HUES6 (cell line): Measurements from ENCODE around the gene KRTAP4-11.
"Not testable (repeated sequence)": the region's sequence is repeated elsewhere in the genome, so short reads cannot be mapped to it uniquely, and the experiment has no call there.

Experiments
- H3K27ac ChIP-seq: 2 replicates; pipeline ENCODE4 v1.7.0; 2013; ENCODE audit warnings: low read depth, mild to moderate bottlenecking, low read length, inconsistent platforms
- H3K27me3 ChIP-seq: 2 replicates; pipeline ENCODE4 v1.6.1; 2013; ENCODE audit warnings: low read length; ENCODE audit not compliant: control insufficient read depth, insufficient read depth
- H3K36me3 ChIP-seq: 2 replicates; pipeline ENCODE4 v1.6.1; 2013; ENCODE audit warnings: low read length; ENCODE audit not compliant: control insufficient read depth, insufficient read depth
- H3K4me1 ChIP-seq: 2 replicates; pipeline ENCODE4 v1.6.1; 2013; ENCODE audit warnings: low read length; ENCODE audit not compliant: control insufficient read depth, insufficient read depth
- H3K4me3 ChIP-seq: 2 replicates; pipeline ENCODE4 v1.5.1; 2013; ENCODE audit warnings: low read depth, low read length
- H3K9ac ChIP-seq: one replicate; pipeline ENCODE4 v1.6.1; 2013; ENCODE audit warnings: mild to moderate bottlenecking, low read length
- H3K9me3 ChIP-seq: 2 replicates; pipeline ENCODE4 v1.6.1; 2013; ENCODE audit warnings: low read depth, low read length; ENCODE audit not compliant: control insufficient read depth, insufficient read depth

KRTAP4-11 gene

GRCh38 chr17:41117846-41118386 lies at the start of gene KRTAP4-11:
KRTAP4-11 (minus strand) TSS chr17:41118373; CDS start chr17:41118315, 58 bp downstream.
- peaks cover 12% of the 10 kb centered on the region for H3K9me3 ChIP-seq
- H3K27ac ChIP-seq, H3K9ac ChIP-seq, H3K4me1 ChIP-seq, H3K4me3 ChIP-seq, H3K36me3 ChIP-seq, H3K27me3 ChIP-seq: not testable (repeated sequence)

- no peaks in the 10 kb centered on the region for H3K27me3 ChIP-seq
- no peaks in the 10 kb centered on the region for H3K36me3 ChIP-seq
- no peaks in the 10 kb centered on the region; the same call in 1 of the 2 replicates for H3K4me1 ChIP-seq
- no peaks in the 10 kb centered on the region for H3K9me3 ChIP-seq
- H3K27ac ChIP-seq: no peak overlapping the region
- no peak overlapping the region for H3K4me3 ChIP-seq
- H3K9ac ChIP-seq: no peak overlapping the region
These were observed 49.4 kb upstream of the KRTAP4-11 start for GRCh38 chr17:41167561-41167960.

DNA sequence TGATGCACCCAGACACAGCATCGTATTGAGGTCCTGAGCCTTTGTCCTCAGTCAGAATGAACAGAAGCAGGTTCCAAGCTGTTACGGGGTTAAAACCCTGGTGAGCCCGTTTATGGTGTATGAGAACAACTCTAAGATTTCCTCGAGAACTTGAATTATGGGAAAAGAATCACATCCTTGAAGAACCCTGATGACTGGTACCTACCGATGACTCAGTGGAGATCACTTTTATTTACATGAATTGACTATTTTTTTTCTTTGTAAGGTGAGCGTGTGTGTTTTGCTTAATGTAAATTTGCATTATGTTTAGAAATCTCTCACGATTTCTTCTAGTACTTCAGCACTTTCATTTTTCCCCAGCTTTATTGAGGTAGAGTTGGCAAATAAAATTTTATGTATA lies 45.7 kb upstream of the KRTAP4-11 start:
- Histone ChIP-seq H3K36me3 (no peaks in the 10 kb centered on the region), H3K27me3 (no peaks in the 10 kb centered on the region; the same call in 1 of the 2 replicates), H3K9me3 (no peaks in the 10 kb centered on the region), H3K4me3 (no peak overlapping the region), H3K4me1 (no peaks in the 10 kb centered on the region; the same call in 1 of the 2 replicates), H3K9ac (no peak overlapping the region), H3K27ac (no peak overlapping the region)

- H3K9ac ChIP-seq: no peak within 1 kb of the TSS
- no peaks in the 10 kb centered on the region for H3K4me1 ChIP-seq
- no peak within 1 kb of the TSS for H3K27ac ChIP-seq
- no peak within 1 kb of the TSS for H3K4me3 ChIP-seq
- no peaks in the 10 kb centered on the region for H3K9me3 ChIP-seq
- no peaks in the 10 kb centered on the region for H3K36me3 ChIP-seq
- no peaks in the 10 kb centered on the region; the same call in 1 of the 2 replicates for H3K27me3 ChIP-seq
These were observed 42.5 kb upstream of the KRTAP4-11 start, which contains the start of gene KRTAP4-4 for GRCh38 chr17:41160648-41161047. KRTAP4-4 (minus strand) TSS chr17:41160748; CDS start chr17:41160691, 57 bp downstream.

- not testable (repeated sequence) for H3K27ac ChIP-seq, H3K9ac ChIP-seq, H3K4me1 ChIP-seq, H3K9me3 ChIP-seq, H3K36me3 ChIP-seq, H3K4me3 ChIP-seq, H3K27me3 ChIP-seq
These were observed 42.0 kb upstream of the KRTAP4-11 start for GRCh38 chr17:41160190-41160589.

GRCh38 chr17:41153856-41154255 lies 35.7 kb upstream of the KRTAP4-11 start:
- Histone ChIP-seq H3K27ac (no peak overlapping the region), H3K9me3 (no peaks in the 10 kb centered on the region), H3K27me3 (no peaks in the 10 kb centered on the region), H3K36me3 (no peaks in the 10 kb centered on the region), H3K9ac (no peak overlapping the region), H3K4me1 (no peaks in the 10 kb centered on the region), H3K4me3 (no peak overlapping the region)

DNA sequence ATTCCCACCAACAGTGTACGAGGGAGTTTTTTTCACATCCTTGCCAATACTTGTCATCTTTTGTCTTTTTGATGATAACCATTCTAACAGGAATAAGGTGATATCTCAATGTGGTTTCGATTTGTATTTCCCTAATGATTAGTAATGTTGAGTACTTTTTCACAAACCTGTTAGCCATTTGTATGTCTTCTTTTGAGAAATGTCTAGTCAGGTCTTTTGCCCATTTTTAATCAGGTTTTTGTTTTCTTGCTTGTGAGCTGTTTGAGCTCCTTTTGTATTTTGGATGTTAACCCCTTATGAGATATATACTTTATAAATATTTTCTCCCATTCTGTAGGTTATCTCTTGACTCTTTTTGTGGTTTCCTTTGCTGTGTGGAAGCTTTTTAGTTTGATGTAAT lies 33.4 kb upstream of the KRTAP4-11 start:
- Histone ChIP-seq H3K36me3 (no peaks in the 10 kb centered on the region), H3K27ac (no peak overlapping the region), H3K9me3 (no peaks in the 10 kb centered on the region), H3K27me3 (no peaks in the 10 kb centered on the region; the same call in 1 of the 2 replicates), H3K4me1 (no peaks in the 10 kb centered on the region), H3K4me3 (no peak overlapping the region), H3K9ac (no peak overlapping the region)

DNA sequence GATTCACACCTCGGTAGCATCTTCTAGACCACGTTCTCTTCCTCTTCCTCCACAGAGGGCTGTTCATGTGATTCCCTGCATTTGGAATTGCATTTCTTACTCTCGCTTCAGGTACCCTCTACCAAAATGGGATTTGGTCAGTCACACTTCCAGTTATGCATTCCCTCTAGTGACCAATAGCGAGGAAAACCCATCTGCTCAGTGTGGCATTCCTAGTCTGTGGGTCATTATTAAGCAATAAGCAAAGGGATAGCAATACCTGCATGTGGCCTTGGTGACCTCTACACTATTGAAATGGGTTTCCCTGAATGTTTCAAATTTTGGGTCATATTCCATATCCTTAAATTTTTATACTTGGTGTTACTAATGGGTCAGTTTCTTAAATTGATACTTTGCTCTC lies 31.9 kb upstream of the KRTAP4-11 start:
- Histone ChIP-seq H3K4me3 (no peak overlapping the region), H3K36me3 (no peaks in the 10 kb centered on the region), H3K27ac (no peak overlapping the region), H3K9me3 (no peaks in the 10 kb centered on the region), H3K27me3 (no peaks in the 10 kb centered on the region; the same call in 1 of the 2 replicates), H3K9ac (no peak overlapping the region), H3K4me1 (no peaks in the 10 kb centered on the region)

- no peaks in the 10 kb centered on the region for H3K36me3 ChIP-seq
- H3K9me3 ChIP-seq: no peaks in the 10 kb centered on the region
- no peak within 1 kb of the TSS for H3K27ac ChIP-seq
- H3K27me3 ChIP-seq: no peaks in the 10 kb centered on the region; the same call in 1 of the 2 replicates
- no peak within 1 kb of the TSS for H3K9ac ChIP-seq
- H3K4me1 ChIP-seq: no peaks in the 10 kb centered on the region
- H3K4me3 ChIP-seq: no peak within 1 kb of the TSS
These were observed 31.4 kb upstream of the KRTAP4-11 start, which contains the start of gene KRTAP4-5 for GRCh38 chr17:41149652-41149985. KRTAP4-5 (minus strand) TSS chr17:41149825; CDS start chr17:41149767, 58 bp downstream.

DNA sequence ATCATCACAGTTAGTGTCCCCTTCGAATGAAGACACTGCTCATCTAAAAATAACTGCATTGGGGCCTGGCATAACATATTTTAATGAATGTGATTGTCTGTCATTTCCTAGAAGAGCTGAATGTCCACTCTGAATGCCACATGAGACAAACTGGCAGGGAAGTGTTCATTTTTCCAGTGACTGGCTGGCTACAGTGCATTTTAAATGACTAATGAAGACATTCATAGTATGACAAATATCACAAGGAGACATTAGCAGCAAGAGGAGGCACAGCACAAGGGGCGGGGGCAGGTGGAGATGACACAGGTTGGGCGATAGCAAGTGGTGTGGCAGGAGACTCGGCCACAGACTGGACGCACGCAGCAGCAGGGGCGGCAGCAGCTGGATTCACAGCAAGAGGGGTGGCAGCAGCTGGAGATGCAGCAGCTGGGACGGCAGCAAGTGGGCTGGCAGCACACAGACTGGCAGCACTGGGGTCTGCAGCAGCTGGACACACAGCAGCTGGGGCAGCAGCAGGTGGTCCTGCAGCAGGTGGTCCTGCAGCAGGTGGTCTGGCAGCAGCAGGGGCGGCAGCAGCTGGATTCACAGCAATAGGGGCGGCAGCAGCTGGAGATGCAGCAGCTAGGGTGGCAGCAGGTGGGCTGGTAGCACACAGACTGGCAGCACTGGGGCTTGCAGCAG lies 30.9 kb upstream of the KRTAP4-11 start:
- not testable (repeated sequence) for H3K4me1 ChIP-seq, H3K9me3 ChIP-seq, H3K27ac ChIP-seq, H3K27me3 ChIP-seq, H3K4me3 ChIP-seq, H3K36me3 ChIP-seq, H3K9ac ChIP-seq

GRCh38 chr17:41147531-41148204 lies 29.5 kb upstream of the KRTAP4-11 start:
- no peaks in the 10 kb centered on the region; the same call in 1 of the 2 replicates for H3K27me3 ChIP-seq
- H3K4me1 ChIP-seq: no peaks in the 10 kb centered on the region
- no peak overlapping the region for H3K4me3 ChIP-seq
- peaks cover 6% of the 10 kb centered on the region for H3K9me3 ChIP-seq
- H3K27ac ChIP-seq: no peak overlapping the region
- H3K9ac ChIP-seq: no peak overlapping the region
- no peaks in the 10 kb centered on the region for H3K36me3 ChIP-seq
